Epithelial cell of proximal tubule (primary cell): ENCODE results near the gene IL24. TPM values are rescaled to one million over a fixed set of nuclear protein-coding genes. Genes with fewer than 3 reads are reported as not detected.

Experiments
- DNase-seq: peaks from one replicate; pipeline ENCODE4 v3.0.0-alpha.2; 2011; ENCODE audit warnings: low read depth
- H3K4me3 ChIP-seq: 2 replicates; pipeline ENCODE4 v1.5.1; 2011; ENCODE audit warnings: low read depth, mild to moderate bottlenecking, low read length
- total RNA-seq: library from RNA; depleted of rRNA; stranded (reverse); fragments of >200 nt; gene quantifications from 2 replicates; pipeline ENCODE4 v1.2.3, GENCODE V29; 2015
- TF ChIP-seq, protein P1 (sequence below): conservative IDR thresholded peaks from 2 replicates; pipeline ENCODE4 v1.5.1; 2012; ENCODE audit warnings: low read depth, mild to moderate bottlenecking, low read length

IL24 gene
- total RNA-seq, 1 donor from 2014 or later, result 1.1 TPM

DNA sequence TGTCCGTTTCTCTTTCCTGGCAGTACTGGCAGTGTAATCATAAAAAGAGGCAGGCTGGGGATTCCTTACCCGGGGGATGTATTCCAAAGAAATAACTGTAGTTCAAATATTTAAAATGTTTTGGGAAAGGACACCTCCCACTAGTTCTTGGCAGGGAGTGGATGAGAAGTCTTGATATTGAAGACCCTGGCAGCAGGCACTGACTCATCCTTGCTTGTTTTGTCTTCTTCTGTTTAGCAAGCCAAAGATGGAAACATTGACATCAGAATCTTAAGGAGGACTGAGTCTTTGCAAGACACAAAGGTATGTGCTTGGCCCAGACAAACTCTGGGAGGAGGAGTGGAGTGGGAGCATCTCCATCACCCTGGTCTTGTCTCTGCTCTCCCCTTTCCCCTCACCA, 31.2 kb upstream of the IL24 start:
- TF ChIP-seq, protein P1, sequence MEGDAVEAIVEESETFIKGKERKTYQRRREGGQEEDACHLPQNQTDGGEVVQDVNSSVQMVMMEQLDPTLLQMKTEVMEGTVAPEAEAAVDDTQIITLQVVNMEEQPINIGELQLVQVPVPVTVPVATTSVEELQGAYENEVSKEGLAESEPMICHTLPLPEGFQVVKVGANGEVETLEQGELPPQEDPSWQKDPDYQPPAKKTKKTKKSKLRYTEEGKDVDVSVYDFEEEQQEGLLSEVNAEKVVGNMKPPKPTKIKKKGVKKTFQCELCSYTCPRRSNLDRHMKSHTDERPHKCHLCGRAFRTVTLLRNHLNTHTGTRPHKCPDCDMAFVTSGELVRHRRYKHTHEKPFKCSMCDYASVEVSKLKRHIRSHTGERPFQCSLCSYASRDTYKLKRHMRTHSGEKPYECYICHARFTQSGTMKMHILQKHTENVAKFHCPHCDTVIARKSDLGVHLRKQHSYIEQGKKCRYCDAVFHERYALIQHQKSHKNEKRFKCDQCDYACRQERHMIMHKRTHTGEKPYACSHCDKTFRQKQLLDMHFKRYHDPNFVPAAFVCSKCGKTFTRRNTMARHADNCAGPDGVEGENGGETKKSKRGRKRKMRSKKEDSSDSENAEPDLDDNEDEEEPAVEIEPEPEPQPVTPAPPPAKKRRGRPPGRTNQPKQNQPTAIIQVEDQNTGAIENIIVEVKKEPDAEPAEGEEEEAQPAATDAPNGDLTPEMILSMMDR, result no peak
- H3K4me3 ChIP-seq, result no peak overlapping the region
- DNase-seq, result no peak

DNA sequence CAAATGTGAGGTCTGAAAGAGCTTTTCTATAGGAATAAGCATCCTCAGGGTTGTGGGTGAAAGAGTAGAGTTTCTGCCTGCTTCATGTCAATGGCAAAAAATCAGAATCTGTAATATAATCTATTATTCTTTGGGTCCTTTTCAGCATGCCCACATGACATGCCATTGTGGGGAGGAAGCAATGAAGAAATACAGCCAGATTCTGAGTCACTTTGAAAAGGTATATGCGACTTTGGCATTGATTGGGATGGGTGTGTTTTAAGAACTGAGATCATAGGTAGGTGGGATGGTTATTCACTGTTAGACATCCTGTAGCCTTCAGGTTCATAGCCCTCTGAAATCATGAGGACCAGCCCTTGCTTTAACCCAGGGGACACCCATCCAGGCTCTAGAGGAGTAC, 30.0 kb upstream of the IL24 start:
- no peak for DNase-seq
- TF ChIP-seq, protein P1, result no peak
- no peak overlapping the region for H3K4me3 ChIP-seq

DNA sequence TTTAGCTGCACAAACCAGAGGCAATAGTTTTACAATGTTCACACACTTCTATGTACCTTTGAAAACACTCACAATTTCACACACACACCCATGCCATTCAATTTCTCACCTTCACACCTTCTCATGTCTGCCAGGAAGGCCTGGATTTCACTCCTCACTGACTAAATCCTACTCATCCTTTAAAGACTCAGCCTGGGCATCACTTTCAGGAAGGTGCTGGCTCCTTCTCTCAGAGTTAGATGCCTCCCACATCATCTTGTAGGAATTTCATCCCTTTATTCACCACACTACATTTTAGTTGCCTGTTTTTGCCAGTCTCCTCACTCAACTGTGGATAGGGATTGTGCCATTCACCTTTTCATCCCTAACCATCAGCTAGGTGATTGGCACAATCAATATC, 29.5 kb upstream of the IL24 start:
- TF ChIP-seq, protein P1, result no peak
- H3K4me3 ChIP-seq, result no peak overlapping the region
- DNase-seq, result no peak

DNA sequence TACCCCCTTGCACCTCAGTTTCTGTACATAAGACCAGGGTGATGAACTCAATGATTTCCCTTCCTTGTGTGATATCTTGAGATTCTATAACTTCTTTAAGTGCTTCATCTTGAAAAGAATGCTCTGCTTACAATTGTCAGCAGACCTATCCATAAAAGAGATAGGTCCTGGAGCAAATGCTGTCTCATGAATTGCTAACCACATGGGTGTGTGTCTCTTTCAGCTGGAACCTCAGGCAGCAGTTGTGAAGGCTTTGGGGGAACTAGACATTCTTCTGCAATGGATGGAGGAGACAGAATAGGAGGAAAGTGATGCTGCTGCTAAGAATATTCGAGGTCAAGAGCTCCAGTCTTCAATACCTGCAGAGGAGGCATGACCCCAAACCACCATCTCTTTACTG, 29.0 kb upstream of the IL24 start:
- no peak for DNase-seq
- TF ChIP-seq, protein P1, result no peak
- H3K4me3 ChIP-seq, result no peak overlapping the region

DNA sequence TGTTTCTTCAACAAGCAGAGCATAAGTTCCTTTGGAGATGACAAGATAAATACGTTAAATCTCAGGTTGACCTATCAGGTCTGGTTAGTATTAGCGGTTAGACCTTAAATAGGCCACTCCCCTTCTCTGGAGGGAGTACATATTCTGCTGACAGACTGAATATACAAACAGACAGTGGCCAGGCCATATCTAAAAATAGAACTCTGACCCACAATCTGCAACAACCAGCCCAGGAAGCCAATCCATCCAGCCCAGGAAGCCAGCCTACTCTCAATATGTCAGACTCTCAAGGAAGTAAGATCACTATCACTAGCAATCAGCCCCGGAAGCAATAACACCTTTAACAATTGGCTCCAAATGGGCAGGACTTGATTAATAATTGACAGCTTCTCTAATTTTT, 25.1 kb upstream of the IL24 start:
- no peak overlapping the region for H3K4me3 ChIP-seq
- no peak for DNase-seq
- TF ChIP-seq, protein P1, result no peak

DNA sequence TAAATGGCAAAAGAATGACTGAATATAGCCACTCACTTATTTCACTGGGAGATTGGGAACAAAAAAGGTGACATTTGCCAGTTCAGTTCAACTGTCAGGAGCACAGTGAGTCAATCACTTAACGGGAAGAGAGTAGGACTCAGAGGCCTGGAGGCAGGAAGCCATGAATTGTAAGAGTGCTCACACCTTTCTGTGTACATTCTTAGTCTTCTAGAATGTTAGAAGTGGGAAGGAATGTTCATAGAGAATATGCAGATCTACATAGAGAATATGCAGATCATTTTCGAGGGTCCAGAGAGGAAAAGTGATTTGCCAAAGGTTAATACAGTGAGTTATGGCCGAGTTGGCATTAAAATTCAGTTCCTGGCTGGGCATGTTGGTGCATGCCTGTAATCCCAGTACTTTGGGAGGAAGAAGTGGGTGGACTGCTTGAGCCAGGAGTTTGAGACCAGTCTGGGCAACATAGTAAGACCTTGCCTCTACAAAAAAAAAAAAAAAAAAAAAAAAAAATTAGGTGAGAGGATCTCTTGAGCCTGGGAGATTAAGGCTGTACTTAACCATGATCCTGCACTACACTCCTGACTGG, 23.5 kb upstream of the IL24 start:
- no peak overlapping the region for H3K4me3 ChIP-seq
- TF ChIP-seq, protein P1, result no peak
- no peak for DNase-seq

DNA sequence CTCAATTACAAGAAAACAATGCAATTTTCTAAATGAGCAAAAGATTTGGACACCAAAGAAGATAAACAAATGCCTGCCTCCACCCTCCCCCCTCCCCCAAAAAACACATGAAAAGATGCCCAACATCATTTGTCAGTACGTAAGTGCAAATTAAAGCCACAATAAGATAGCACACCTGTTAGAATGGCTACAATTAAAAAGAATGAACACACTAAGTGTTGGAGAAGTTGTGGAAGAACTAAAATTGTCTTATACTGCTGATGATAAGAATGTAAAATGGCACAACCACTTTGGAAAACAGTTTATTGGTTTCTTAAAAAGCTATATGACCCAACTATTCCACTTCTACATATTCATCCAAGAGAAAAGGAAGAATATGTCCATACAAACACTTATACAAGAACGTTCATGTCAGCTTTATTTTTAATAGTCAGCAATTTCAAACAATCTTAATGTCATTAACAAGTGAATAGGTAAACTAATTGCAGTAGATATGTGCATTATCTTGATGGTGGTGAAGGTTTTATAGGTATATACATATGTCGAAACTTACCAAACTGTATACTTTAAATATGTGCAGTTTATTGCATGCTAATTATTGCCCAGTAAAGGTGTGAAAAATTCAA, 21.4 kb upstream of the IL24 start:
- H3K4me3 ChIP-seq, result no peak overlapping the region
- TF ChIP-seq, protein P1, result no peak
- DNase-seq, result no peak
